ACHN (cell line): ENCODE data around the gene MERTK.
"Not testable (repeated sequence)": the region's sequence is repeated elsewhere in the genome, so short reads cannot be mapped to it uniquely, and the experiment has no call there.

Experiments used
- DNase-seq: peaks from one replicate; pipeline ENCODE4 v3.0.0-alpha.2; 2015
- in situ Hi-C: cut with HindIII; loops from 2 replicates; pipeline ENCODE4 v1.10.0; 2017; ENCODE audit warnings: low sequenced_read_pairs, low pct_ligation_motif_present, low pct_unique_long_range_greater_than_20kb

Gene MERTK

GRCh38 chr2:111963508-111963907 lies 65.1 kb downstream of the MERTK start:
- DNase-seq, in situ Hi-C loops: not testable (repeated sequence)

DNA sequence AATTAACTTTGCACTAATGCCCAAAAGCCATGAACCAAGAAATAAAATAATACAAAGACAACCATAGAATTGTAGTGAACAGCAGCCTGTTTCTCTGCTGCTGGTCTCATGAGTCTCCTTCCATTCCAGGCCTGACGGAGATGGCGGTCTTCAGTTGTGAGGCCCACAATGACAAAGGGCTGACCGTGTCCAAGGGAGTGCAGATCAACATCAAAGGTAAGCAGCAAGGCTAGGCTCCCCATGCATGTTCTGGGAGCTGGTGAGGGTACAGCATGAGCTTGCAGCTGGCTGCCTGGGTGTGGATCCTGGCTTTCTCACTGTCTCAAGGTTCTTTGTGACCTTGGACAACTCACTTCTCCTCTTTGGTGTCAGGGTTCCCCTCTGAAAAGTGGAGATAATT lies 66.7 kb downstream of the MERTK start:
- in situ Hi-C loops = no loop called here
- no peak for DNase-seq

DNA sequence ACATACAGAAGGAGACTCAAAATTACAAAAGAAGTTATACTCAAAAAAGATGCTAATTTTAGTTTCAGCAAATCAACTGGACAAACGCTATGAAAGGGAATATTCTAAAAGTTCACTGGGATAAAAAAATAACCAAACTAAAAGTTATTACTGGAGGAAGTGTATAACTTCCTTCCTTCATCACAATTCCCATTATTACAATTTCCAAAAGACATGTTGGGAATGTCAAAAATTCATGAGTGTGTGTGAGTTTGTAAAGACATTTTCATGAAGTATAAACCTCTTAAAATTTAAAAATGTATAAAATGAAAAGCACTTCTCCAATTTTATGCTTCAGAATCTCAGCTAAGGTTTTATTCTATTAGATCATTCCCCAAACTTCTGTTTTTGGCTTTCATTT lies 67.8 kb downstream of the MERTK start:
- in situ Hi-C loops = no loop called here
- no peak for DNase-seq

GRCh38 chr2:111967018-111967417 lies 68.6 kb downstream of the MERTK start:
- in situ Hi-C loops = no loop called here
- no peak for DNase-seq

- in situ Hi-C loops = no loop called here
- no peak for DNase-seq
Observed at GRCh38 chr2:111970453-111970852, 72.0 kb downstream of the MERTK start.

- in situ Hi-C loops = no loop called here
- DNase-seq = no peak
Observed at GRCh38 chr2:111972955-111973565, 74.7 kb downstream of the MERTK start.

GRCh38 chr2:111973701-111974100 lies 75.3 kb downstream of the MERTK start:
- in situ Hi-C loops = no loop called here

GRCh38 chr2:111975053-111975552 lies 76.7 kb downstream of the MERTK start:
- in situ Hi-C loops = no loop called here
- no peak for DNase-seq

More at GRCh38 chr2:111973701-111974100, 75.3 kb downstream of the MERTK start:
- DNase-seq = no peak

- DNase-seq = no peak
- in situ Hi-C loops = no loop called here
Observed at GRCh38 chr2:111975819-111976218, 77.4 kb downstream of the MERTK start.

GRCh38 chr2:111977240-111977639 lies 78.8 kb downstream of the MERTK start:
- in situ Hi-C loops = no loop called here
- no peak for DNase-seq

DNA sequence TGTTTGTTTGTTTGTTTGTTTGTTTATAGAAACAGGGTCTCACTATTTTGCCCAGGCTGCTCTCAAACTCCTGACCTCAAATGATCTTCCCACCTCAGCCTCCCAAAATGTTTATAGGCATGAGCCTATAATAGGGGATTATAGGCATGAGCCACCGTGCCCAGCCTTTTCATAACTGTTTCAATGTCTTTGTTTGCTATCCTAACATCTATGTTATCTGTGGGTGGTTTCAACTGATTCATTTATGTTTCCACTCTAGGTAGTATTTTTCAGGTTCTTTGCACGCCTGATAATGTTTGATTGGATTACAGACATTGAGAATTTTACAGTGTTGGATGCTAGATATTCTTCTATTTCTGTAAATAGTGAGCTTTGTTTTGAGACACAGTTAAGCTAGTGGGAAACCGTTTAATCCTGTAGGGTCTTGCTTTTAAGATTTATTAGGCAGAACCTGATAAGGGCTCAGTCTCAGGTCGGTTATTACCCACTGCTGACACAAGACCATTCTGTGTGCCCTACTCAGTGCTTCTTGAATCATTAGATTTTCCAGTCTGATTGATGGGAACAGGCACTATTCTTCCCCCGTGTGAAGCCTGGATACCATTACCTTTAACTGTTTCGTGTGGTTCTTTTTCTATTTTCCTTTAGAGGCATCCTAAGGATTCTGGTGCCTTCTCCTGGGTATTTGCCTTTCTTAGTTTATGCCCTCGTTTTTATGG lies 80.2 kb downstream of the MERTK start:
- in situ Hi-C loops = no loop called here
- no peak for DNase-seq

GRCh38 chr2:111981666-111982065 lies 83.3 kb downstream of the MERTK start:
- no peak for DNase-seq
- in situ Hi-C loops = no loop called here

GRCh38 chr2:111982822-111983221 lies 84.4 kb downstream of the MERTK start:
- DNase-seq = no peak
- in situ Hi-C loops = no loop called here

- in situ Hi-C loops = no loop called here
- DNase-seq = no peak
Observed at GRCh38 chr2:111983478-111984212, 85.2 kb downstream of the MERTK start.

DNA sequence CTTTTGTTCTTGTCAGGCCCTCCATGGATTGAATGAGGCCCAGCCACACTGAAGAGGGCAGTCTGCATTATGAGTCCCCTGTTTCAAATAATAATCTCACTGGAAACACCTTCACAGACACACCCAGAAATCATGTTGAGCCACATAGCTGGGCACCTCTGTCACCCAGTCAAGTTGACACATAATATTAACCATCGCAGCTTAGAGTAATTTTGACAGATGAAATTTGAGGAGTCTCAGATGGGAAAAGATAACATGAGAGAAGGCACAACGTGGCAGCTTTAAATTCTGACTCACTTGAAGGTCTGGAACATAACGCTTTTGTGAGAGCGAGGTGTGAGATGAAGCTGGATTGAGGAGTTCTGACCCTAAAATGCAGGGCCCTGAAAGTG lies 85.8 kb downstream of the MERTK start:
- no peak for DNase-seq
- in situ Hi-C loops = no loop called here

DNA sequence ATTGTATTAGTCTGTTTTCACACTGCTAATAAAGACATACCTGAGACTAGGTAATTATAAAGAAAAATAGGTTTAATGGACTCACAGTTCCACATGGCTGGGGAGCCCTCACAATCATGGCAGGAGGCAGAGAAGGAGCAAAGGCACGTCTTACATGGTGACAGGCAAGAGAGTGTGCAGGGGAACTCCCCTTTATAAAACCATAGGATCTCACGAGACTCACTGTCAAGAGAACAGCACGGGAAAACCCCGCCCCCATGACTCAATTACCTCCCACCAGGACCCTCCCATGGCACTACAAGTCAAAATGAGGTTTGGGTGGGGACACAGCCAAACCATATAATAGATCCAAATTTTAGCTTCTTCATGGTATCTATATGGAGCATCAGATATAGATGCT lies 87.1 kb downstream of the MERTK start:
- in situ Hi-C loops = no loop called here
- DNase-seq = no peak

DNA sequence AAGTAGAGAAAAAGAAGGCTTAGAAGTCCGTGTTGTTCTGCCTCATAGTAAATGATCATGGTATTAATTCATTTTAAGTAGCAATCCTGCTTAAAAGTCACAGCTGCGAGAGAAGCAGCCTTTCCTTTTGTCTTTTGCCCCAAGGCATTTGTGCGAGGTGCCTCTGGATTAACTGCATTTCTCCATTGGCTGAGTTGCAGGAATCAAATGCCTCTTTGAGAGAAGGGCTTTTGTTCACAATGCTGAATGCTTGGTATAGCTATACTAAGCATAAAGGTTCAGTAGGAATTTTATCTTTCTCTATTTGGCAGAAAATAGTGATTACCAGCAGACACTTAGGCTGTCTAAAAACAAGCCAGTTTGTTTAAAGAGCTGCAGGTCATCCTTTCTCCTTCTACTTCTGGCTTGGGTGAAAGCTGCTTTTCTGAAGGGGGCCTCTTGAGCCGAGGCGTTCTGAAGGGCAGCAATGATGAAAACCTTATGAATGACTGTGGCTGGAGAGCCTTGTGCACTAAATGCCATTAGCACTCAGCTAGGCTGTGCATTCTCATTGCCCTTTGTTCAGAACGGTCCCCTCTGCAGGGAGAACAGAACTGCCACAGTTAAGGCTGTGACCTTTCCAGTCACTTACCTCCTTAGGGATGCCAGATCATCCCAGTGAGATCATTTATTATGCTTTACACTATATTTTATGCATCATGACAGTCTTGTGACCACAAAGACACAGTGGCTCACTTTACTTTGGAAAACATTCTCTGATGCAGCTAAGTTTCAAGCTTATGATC lies 87.9 kb downstream of the MERTK start:
- no peak for DNase-seq
- in situ Hi-C loops = no loop called here

- no peak for DNase-seq
- in situ Hi-C loops = no loop called here
Observed at GRCh38 chr2:111990375-111990774, 92.0 kb downstream of the MERTK start.

GRCh38 chr2:111990856-111991255 lies 92.4 kb downstream of the MERTK start:
- DNase-seq = no peak
- in situ Hi-C loops = no loop called here
